GM13977 (cell line): ENCODE measurements around the gene NAP1L5.

Source experiments
- DNase-seq: peaks from one replicate; pipeline ENCODE4 v3.0.0; 2012; ENCODE audit warnings: low spot score
- in situ Hi-C: fragments of 300-500 bp; cut with MboI; formaldehyde crosslinking; loops from one replicate; pipeline ENCODE4 v1.12.0; 2022; ENCODE audit warnings: low sequenced_read_pairs, low pct_unique_long_range_greater_than_20kb, mixed read lengths, inconsistent platforms; ENCODE audit not compliant: unreplicated experiment
- TF ChIP-seq, protein P1 (sequence below): IDR thresholded peaks from 2 replicates; pipeline ENCODE4 v1.5.1; 2012; ENCODE audit warnings: mild to moderate bottlenecking, control low read depth; ENCODE audit not compliant: insufficient read depth; ENCODE audit errors: extremely low read depth, missing control alignments

The NAP1L5 gene

DNA sequence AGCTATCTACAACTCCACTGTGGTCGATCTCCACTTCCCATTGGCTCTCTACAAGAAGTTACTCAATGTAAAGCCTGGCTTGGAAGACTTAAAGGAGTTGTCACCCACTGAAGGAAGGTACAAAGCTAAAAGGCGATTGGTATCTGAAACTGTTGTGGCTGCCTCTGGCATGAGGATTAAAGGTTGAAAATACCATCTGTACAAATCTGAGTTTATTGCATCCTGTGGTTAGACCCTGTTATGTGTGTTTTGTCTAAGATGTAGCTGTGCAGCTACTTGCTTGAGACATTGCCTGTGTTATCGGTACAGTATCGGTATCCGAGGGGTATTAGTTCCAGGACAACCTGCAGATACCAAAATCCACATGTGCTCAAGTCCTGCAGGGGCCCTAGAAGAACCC, 16.4 kb downstream of the NAP1L5 start:
- no peak for DNase-seq
- TF ChIP-seq, protein P1, sequence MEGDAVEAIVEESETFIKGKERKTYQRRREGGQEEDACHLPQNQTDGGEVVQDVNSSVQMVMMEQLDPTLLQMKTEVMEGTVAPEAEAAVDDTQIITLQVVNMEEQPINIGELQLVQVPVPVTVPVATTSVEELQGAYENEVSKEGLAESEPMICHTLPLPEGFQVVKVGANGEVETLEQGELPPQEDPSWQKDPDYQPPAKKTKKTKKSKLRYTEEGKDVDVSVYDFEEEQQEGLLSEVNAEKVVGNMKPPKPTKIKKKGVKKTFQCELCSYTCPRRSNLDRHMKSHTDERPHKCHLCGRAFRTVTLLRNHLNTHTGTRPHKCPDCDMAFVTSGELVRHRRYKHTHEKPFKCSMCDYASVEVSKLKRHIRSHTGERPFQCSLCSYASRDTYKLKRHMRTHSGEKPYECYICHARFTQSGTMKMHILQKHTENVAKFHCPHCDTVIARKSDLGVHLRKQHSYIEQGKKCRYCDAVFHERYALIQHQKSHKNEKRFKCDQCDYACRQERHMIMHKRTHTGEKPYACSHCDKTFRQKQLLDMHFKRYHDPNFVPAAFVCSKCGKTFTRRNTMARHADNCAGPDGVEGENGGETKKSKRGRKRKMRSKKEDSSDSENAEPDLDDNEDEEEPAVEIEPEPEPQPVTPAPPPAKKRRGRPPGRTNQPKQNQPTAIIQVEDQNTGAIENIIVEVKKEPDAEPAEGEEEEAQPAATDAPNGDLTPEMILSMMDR, result no peak
- in situ Hi-C loops, result no loop called here

DNA sequence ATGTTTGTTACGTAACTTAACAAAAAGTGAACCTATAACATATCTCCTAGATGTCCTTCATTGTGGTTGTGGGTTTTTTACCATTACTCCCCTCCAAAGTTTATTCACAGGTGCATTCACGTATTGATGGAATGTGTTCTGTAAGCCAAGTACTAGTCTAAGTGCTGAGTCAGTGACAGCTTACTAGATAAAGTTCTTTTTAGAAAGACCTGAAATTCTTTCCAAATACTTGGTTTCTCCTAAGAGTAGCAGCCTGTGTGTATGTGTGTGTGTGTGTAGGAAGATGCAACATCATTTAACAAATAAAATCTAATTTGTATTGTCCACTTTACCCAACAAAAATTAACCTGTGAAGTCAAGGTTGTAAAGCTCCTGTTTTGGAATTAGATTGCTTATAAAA, 22.1 kb downstream of the NAP1L5 start:
- no peak for DNase-seq
- TF ChIP-seq, protein P1, result no peak
- in situ Hi-C loops, result no loop called here

DNA sequence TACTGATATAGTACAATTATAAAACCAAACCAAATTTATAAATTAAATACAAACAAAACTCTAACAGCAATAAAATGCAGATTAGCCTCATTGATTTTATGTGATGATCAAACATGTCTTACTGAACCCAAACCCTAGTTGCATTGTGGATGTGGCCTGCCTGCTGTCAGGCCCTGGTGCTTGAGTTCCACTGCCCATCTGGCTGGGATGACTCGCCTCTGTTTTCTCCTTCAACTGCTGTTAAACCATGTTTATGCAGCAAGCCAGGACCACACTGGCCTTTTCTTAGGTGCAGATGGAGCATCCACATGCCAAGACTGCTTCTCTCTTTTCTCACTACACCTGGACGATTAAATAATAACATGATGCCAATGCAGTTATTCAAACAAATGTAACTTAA, 22.6 kb downstream of the NAP1L5 start:
- TF ChIP-seq, protein P1, result no peak
- DNase-seq, result no peak
- in situ Hi-C loops, result no loop called here

DNA sequence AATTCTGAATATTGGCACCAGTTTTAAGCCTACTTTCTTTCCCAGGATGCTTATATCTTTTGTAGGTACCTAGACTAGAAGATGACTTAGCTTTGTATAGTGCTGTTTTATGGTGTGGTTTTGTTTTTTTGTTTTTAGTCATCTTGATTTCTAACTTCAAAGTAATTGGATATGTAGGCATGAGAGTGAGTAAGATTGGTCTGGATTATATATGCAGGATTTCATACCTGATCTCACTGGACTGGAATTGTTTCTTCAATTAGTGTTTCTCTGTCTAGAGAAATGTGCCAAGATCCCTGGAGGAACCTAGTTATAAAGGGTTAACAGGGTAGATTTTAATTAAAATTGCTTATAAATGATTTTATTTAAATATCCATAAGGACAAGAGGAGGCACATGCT, 23.1 kb downstream of the NAP1L5 start:
- TF ChIP-seq, protein P1, result no peak
- in situ Hi-C loops, result no loop called here
- no peak for DNase-seq

DNA sequence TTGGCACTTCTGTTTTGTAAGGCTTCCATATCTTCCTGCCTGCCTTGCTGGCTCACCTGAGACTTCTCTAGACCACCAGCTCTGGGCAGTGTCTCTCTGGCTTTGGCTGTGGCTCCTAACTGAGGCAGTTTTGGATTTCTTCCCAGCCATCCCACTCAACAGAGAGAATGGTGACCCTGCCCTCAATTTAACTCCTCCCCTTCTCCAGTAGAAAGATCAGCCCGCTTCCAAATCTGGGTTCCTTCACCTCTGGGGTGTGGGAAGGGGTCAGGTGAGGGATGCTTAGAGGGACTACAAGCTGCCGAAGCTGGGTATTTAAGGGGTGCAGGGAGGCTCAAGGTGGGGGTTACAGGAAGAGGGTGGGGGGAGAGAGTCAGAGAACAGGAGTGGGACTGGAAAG, 23.7 kb downstream of the NAP1L5 start:
- TF ChIP-seq, protein P1, result no peak
- in situ Hi-C loops, result no loop called here
- DNase-seq, result no peak

DNA sequence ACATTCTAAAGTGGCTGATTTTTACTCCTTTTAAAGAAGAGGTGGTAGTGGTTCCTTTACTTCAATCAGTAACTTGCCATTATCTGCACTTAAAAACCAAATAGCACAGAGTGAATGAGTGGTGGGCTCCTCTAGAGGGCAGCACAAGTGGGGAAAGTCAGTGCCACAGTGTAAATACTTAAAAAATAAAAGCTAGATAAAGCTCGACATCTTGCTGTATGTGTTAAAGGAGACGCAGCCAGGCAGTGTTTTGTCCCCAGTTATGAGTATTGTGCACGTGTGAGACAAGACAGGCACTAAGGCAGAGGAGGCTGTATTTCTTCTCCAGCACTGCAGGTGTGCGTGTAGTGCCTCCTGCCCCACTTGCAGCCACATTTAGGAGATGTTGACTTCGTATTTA, 24.6 kb downstream of the NAP1L5 start:
- peak; percentile 10 for DNase-seq
- in situ Hi-C loops, result no loop called here
- TF ChIP-seq, protein P1, result peak; percentile 58

DNA sequence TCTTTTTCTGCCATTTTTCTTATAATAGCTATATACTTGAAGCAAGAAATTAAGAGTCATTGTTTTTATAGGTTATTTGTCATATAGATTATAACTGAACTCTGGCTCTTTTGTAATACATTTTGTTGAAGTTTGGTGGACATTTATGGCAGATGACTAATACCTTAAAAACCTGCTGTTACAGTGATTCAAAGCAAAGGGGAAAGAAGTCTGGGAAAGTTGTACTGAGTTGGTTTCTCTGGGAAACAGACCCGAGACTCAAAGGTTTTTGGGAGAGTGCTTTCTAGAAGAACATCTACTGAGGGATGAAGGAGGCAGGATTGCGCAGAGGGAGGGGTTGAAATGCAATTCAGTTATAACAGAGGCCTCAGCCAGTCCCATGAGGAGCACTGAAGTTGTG, 35.9 kb downstream of the NAP1L5 start:
- TF ChIP-seq, protein P1, result no peak
- in situ Hi-C loops, result loop anchor here (5.0 kb wide), 1 partner anchor 129 kb away; no protein-coding TSS in a partner anchor
- DNase-seq, result no peak
